Suprapubic skin (tissue), 4 donors: ENCODE data around the gene ZIC5.

Experiments
- POLR2A ChIP-seq, 2 donors: fragments of 450-650 bp; IDR thresholded peaks; one replicate each; pipeline ENCODE4 v1.6.1; 2017; ENCODE audit warnings: antibody characterized with exemption in 2 of 2, mild to moderate bottlenecking in 2 of 2, moderate library complexity in 2 of 2
- POLR2AphosphoS5 ChIP-seq, 3 donors: sonication (generic); formaldehyde crosslinking; IDR thresholded peaks; one replicate each; pipeline ENCODE4 v1.6.1; 2017; ENCODE audit warnings: antibody characterized with exemption in 3 of 3
- TF ChIP-seq, protein P1 (sequence below), 2 donors: fragments of 200-600 bp in 1 of 2; fragments of 450-650 bp in 1 of 2; sonication (generic) in 1 of 2; IDR thresholded peaks; one replicate each; pipeline ENCODE4 v1.5.1; 2016 to 2019; ENCODE audit warnings: antibody characterized with exemption in 2 of 2, mild to moderate bottlenecking in 1 of 2, moderate library complexity in 1 of 2

DNA sequence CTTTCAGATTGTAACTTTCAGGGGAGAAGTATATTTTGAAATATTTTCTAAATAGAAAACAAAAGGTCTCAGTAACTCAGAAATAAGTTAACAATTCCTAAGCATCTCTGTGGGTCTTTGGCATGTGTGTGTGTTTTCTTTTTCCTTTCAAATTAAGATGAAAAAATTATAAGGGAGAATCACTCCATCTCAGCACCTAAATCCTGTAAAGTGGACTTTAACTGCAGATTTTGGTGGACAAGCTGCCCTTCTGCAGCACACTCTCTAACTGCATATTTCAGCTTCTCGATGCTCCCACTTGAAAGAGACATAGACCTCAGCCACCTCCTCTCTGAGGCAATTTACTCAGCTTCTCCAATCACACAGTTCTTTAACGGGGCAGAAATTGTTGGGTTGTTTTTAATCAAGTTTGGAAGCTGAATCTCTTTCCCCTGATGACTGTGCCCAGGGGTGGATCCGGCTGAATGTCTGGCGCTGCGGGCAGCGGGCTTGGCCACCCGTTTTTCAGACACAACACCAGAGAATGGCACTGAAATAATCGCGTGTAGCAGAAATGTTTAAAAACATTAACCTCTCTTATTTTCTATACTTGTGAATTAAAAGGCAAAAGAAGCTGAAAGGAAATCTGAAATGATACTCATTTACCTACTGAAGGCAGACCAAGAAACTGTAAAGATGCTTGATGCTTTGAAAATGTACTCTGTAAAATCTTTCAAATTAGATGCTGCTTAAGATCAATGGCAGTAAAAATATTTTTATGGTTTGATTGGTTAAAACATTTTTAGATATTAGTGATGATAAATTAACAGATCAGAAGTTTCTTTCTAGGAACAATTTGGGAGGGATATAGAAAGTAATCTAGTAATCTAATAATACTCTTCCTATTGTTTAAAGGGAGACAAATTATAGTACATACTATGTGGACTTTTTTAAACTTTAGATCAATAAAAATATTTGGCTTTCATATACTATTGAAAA is 22.4 kb upstream of the ZIC5 start:
- TF ChIP-seq, protein P1, sequence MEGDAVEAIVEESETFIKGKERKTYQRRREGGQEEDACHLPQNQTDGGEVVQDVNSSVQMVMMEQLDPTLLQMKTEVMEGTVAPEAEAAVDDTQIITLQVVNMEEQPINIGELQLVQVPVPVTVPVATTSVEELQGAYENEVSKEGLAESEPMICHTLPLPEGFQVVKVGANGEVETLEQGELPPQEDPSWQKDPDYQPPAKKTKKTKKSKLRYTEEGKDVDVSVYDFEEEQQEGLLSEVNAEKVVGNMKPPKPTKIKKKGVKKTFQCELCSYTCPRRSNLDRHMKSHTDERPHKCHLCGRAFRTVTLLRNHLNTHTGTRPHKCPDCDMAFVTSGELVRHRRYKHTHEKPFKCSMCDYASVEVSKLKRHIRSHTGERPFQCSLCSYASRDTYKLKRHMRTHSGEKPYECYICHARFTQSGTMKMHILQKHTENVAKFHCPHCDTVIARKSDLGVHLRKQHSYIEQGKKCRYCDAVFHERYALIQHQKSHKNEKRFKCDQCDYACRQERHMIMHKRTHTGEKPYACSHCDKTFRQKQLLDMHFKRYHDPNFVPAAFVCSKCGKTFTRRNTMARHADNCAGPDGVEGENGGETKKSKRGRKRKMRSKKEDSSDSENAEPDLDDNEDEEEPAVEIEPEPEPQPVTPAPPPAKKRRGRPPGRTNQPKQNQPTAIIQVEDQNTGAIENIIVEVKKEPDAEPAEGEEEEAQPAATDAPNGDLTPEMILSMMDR (IDR thresholded peaks at IDR 0.05), result no peak
- TF ChIP-seq POLR2AphosphoS5 (IDR thresholded peaks at IDR 0.05), result no peak
- no peak for TF ChIP-seq POLR2A (IDR thresholded peaks at IDR 0.05)
